Neural cell (in vitro differentiated cells): ENCODE measurements around the gene AZI2. TPM values are rescaled to one million over a fixed set of nuclear protein-coding genes. Genes with fewer than 3 reads are reported as not detected.

Experiments
- H2AFZ ChIP-seq: fragments of 200-600, 300-800 bp; sonication (generic), shearing (Covaris generic); 2 replicates; pipeline ENCODE4 v1.6.0; 2014; ENCODE audit warnings: low read depth, mild to moderate bottlenecking, antibody characterized with exemption, low read length, moderate library complexity
- H3F3A ChIP-seq: fragments of 200-600 bp; shearing (Covaris generic); 2 replicates; pipeline ENCODE4 v1.6.1; 2016; ENCODE audit warnings: mild to moderate bottlenecking, moderate library complexity, mixed read lengths, antibody characterized with exemption, low read length; ENCODE audit not compliant: insufficient read depth, poor library complexity, severe bottlenecking
- H3K27ac ChIP-seq: fragments of 200-600, 300-800 bp; sonication (generic), shearing (Covaris generic); 2 replicates; pipeline ENCODE4 v1.5.1; 2014; ENCODE audit warnings: mild to moderate bottlenecking, low read length, moderate library complexity
- H3K27me3 ChIP-seq: fragments of 300-800, 200-600 bp; sonication (generic), shearing (Covaris generic); 2 replicates; pipeline ENCODE4 v1.6.0; 2014; ENCODE audit warnings: mild to moderate bottlenecking, low read depth, low read length, moderate library complexity; ENCODE audit not compliant: insufficient read depth
- H3K36me3 ChIP-seq: fragments of 300-800, 200-600 bp; sonication (generic), shearing (Covaris generic); 2 replicates; pipeline ENCODE4 v1.5.1; 2014; ENCODE audit warnings: mild to moderate bottlenecking, antibody characterized with exemption, low read length, moderate library complexity; ENCODE audit not compliant: insufficient read depth
- H3K4me2 ChIP-seq: fragments of 300-800, 200-600 bp; sonication (generic), shearing (Covaris generic); 2 replicates; pipeline ENCODE4 v1.6.0; 2014; ENCODE audit warnings: mild to moderate bottlenecking, low read length
- H3K4me3 ChIP-seq: fragments of 300-800, 200-600 bp; sonication (generic), shearing (Covaris generic); 2 replicates; pipeline ENCODE4 v1.5.1; 2014; ENCODE audit warnings: mild to moderate bottlenecking, low read length, moderate library complexity
- H3K79me2 ChIP-seq: fragments of 200-600 bp; shearing (Covaris generic); replicated peaks from 2 replicates; pipeline ENCODE4 v1.6.0; 2014; ENCODE audit warnings: mild to moderate bottlenecking, low read length, moderate library complexity; ENCODE audit not compliant: insufficient read depth
- H3K9ac ChIP-seq: fragments of 300-800, 200-600 bp; sonication (generic), shearing (Covaris generic); 2 replicates; pipeline ENCODE4 v1.6.1; 2016; ENCODE audit warnings: mild to moderate bottlenecking, low read length, mixed read lengths
- H3K9me2 ChIP-seq: fragments of 200-600 bp; shearing (Covaris generic); 2 replicates; pipeline ENCODE4 v1.6.1; 2016; ENCODE audit warnings: mild to moderate bottlenecking, low read length, mixed read lengths; ENCODE audit not compliant: insufficient read depth
- H3K9me3 ChIP-seq: fragments of 200-600, 300-800 bp; sonication (generic), shearing (Covaris generic); 2 replicates; pipeline ENCODE4 v1.6.1; 2016; ENCODE audit warnings: mild to moderate bottlenecking, mixed run types, low read length, moderate library complexity, mixed read lengths
- H4K20me1 ChIP-seq: fragments of 200-600 bp; shearing (Covaris generic); 2 replicates; pipeline ENCODE4 v1.6.1; 2016; ENCODE audit warnings: mild to moderate bottlenecking, mixed run types; ENCODE audit not compliant: insufficient read depth
- CTCF ChIP-seq: fragments of 450-650 bp; IDR thresholded peaks from 2 replicates; pipeline ENCODE4 v1.5.1; 2014; ENCODE audit warnings: antibody characterized with exemption, mild to moderate bottlenecking, moderate library complexity; ENCODE audit not compliant: poor library complexity, severe bottlenecking
- EP300 ChIP-seq: fragments of 450-650 bp; conservative IDR thresholded peaks from 2 replicates; pipeline ENCODE4 v1.6.1; 2014; ENCODE audit warnings: antibody characterized with exemption, mild to moderate bottlenecking, moderate library complexity; ENCODE audit not compliant: poor library complexity, severe bottlenecking
- EZH2 ChIP-seq: fragments of 200-600, 300-800 bp; shearing (Covaris generic), sonication (generic); IDR thresholded peaks from 2 replicates; pipeline ENCODE4 v1.6.1; 2014; ENCODE audit warnings: antibody characterized with exemption, low read length, borderline replicate concordance, mild to moderate bottlenecking; ENCODE audit not compliant: insufficient read depth, poor library complexity, severe bottlenecking
- MXI1 ChIP-seq: fragments of 450-650 bp; conservative IDR thresholded peaks from 2 replicates; pipeline ENCODE4 v1.6.1; 2014; ENCODE audit warnings: antibody characterized with exemption, mild to moderate bottlenecking; ENCODE audit not compliant: poor library complexity, severe bottlenecking
- POLR2AphosphoS5 ChIP-seq: IDR thresholded peaks from 2 replicates; pipeline ENCODE4 v1.6.1; 2012
- RAD21 ChIP-seq: fragments of 450-650 bp; conservative IDR thresholded peaks from 2 replicates; pipeline ENCODE4 v1.6.1; 2014; ENCODE audit warnings: antibody characterized with exemption, mild to moderate bottlenecking, moderate library complexity
- REST ChIP-seq: IDR thresholded peaks from 2 replicates; pipeline ENCODE4 v1.6.1; 2012; ENCODE audit warnings: borderline replicate concordance
- SMC3 ChIP-seq: fragments of 450-650 bp; conservative IDR thresholded peaks from 2 replicates; pipeline ENCODE4 v1.6.1; 2014; ENCODE audit warnings: antibody characterized with exemption, mild to moderate bottlenecking, moderate library complexity; ENCODE audit not compliant: poor library complexity
- TAF1 ChIP-seq: IDR thresholded peaks from 2 replicates; pipeline ENCODE4 v1.6.1; 2012; ENCODE audit warnings: low read depth
- polyA plus RNA-seq: library from polyadenylated mRNA; depleted of rRNA; stranded (reverse); fragments of >200 nt; gene quantifications from 2 replicates; pipeline ENCODE4 v1.2.3, GENCODE V29; 2014

Gene AZI2
- polyA plus RNA-seq, 1 donor from 2014 or later = 134 TPM

DNA sequence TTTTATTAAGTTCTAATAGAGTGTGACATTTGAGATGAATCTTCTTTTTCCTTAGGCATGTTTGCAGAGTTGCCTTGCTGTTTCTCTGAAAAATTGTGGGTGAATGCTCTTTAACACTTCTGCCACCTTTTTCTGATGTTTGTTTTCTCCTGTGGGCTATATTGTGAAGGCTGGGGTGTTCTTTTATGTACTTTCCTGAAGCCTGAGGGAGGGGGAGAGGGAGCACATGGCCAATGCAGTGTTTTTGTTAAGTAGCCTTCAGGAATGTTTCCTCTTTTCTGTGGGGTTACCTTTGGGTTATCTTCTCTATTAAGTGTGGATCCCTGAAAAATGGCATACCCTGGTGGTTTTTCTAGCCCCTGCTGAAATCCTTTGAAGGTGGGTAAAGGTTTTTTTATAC, 57.0 kb downstream of the AZI2 start:
- Histone ChIP-seq H3K27ac (no peak overlapping the region), H4K20me1 (no peaks in the 10 kb centered on the region)

GRCh38 chr3:28290863-28291300, 57.7 kb downstream of the AZI2 start:
- H3K27me3 ChIP-seq = no peaks in the 10 kb centered on the region
- no peaks in the 10 kb centered on the region for H3K9me3 ChIP-seq
- H3F3A ChIP-seq = no peaks in the 10 kb centered on the region
- no peaks in the 10 kb centered on the region for H3K9me2 ChIP-seq
- no peaks in the 10 kb centered on the region for H4K20me1 ChIP-seq
- no peak overlapping the region for H3K4me2 ChIP-seq
- no peaks in the 10 kb centered on the region for H3K79me2 ChIP-seq
- no peaks in the 10 kb centered on the region for H3K36me3 ChIP-seq
- H3K9ac ChIP-seq = no peak overlapping the region
- no peak for TF ChIP-seq CTCF
- H3K4me3 ChIP-seq = no peak overlapping the region
- no peak overlapping the region for H2AFZ ChIP-seq
- no peak overlapping the region for H3K27ac ChIP-seq

More for the DNA sequence above, 57.0 kb downstream of the AZI2 start:
- no peaks in the 10 kb centered on the region for H3F3A ChIP-seq
- H3K79me2 ChIP-seq = no peaks in the 10 kb centered on the region
- H3K4me3 ChIP-seq = no peak overlapping the region
- no peaks in the 10 kb centered on the region for H3K9me3 ChIP-seq
- no peaks in the 10 kb centered on the region for H3K27me3 ChIP-seq
- no peaks in the 10 kb centered on the region for H3K9me2 ChIP-seq
- no peak overlapping the region for H3K4me2 ChIP-seq
- no peaks in the 10 kb centered on the region for H3K36me3 ChIP-seq
- H3K9ac ChIP-seq = no peak overlapping the region
- TF ChIP-seq EZH2 (no peak), RAD21 (no peak), POLR2AphosphoS5 (no peak), REST (no peak), SMC3 (no peak), CTCF (no peak), TAF1 (no peak), MXI1 (no peak), EP300 (no peak)
- H2AFZ ChIP-seq = no peak overlapping the region
